ENCODE data around the gene GBF1.

DNA sequence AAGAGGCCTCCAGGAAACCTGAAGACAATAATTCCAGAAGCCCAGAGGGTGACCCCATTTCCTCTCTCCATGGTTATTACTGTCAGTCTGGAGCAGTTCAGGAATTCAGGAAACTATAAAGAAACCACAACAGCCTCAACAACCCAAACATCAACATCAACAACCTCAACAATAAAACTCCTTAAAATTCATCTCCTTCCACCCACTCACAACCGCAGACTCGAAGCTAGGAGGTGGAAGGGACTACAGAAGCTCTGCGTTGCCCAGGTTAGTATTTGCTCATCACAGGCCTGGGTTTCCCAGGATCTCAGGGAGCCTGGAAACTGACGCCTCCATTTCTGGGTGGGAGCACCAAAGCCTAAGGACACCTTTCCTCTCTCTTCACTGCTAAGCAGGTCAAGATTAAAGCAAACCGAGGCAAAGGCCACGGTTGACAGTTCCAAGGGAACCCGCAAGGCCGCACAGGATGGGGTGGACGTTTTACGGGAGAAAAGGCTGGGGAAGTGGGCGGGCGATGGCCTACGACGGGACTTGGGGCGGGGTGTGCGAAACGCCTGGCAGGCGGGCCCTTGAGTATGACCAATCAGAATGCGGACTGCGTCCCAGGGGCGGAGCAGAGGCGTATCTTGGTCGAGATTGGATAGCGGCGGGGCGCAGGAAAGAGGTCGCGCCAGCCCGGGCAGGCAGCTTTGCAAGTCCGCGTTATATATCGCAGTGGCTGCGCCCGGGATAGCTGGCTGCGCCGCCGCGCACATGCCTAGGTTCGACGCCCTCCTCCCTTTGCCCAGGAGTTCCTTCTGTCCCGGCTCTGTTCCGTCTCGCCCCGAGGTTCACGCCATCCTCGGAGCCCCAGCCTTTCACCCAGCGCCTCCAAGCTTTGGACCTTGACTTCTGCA is 19.4 kb upstream of the GBF1 start, which contains the start of gene ELOVL3:
- TF ChIP-seq POLR2A (IDR thresholded peaks at IDR 0.05), result no peak
- TF ChIP-seq CTCF (IDR thresholded peaks at IDR 0.05), result peak in 1 of 4 experiments; percentile 35
